GM19025 (cell line): Measurements from ENCODE around the gene RBFOX1.

Experiments used
- ATAC-seq: cut with Tn5 transposase; IDR thresholded peaks from one replicate; pipeline ENCODE4 v1.9.1; 2021; ENCODE audit warnings: mild to moderate bottlenecking, low read depth, moderate library complexity; ENCODE audit not compliant: unreplicated experiment

Gene RBFOX1

DNA sequence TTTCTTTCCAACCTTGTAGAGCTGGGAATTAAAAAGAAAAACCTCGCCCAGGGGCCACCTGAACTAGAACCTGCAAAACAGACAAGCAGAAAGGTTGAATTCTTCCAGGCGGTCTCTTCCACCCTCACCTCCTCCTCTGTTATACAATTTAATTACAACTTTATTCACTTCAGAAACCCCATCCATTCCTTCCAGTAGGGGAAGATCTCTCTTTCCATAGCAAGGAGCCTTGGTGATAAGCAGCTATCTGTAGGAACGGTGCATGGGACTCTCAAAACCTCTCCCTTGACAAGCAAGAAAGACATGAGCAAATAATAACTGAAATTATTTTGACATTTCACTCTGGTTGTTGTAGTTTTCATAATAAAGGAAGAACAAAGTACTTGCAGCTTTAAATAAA, 176.0 kb downstream of the RBFOX1 start:
- ATAC-seq: no peak

DNA sequence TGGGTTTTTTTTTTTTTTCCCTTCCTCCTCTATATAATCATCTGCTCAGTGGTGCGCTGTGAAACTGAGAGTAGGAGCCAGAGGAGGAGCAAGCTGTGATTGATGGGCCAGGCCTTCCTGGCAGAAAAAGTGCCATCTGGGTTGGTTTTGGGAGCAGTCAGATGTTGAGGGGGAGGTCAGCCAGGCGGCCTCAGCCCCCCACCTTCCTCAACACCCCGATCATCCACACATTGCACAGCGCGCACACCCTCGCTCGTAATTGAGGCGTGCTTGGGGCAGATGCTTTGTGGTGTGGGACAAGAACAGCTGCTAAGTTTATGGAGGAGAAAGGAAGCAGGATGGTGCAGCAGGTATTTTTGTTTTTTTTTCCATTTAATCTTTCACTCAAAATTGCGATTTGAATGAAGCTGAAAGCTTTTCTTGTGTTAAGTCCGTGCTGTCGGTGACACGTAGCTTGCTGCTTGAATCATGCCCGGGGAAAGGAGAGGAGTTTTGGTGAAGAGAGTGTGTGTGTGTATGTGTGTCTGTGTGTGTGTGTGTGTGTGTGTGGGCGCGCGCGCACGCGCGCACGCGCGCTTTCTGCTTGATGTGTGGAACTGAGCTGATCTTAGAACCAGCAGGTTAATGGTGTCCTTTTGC, 177.4 kb downstream of the RBFOX1 start:
- no peak for ATAC-seq

DNA sequence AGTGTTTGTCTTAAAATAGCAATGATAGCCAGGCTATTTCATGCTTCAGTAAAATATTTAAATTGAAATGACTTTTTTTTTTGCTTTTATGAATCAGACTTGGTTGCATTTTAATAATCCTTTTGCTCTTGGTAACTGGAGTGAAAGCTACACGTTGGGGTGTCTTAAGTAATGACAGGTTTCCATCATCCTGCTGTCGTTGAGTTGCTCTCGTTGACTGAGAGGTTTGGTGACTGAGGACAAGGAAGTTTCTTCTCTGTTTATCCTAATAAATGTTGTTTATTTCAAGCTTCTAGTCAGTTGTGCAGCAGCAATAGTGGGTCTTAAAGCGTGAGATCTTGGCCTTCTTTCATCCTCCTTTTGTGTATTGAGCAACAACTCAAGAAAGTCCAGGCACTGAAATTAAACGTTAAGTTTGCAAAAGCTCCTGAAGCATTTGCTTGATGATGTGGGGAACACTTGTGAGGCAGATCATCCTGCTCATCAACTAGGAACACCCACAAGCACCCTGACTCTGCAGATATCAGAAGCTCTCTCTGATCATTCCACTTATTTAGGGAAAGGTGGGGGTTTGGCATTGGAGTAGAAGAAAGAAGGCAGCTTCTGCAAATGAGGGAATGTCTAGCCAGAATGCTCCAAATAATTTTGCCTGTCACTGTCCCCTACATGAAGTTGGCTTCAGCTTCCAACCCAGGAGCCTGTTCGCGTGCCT, 179.1 kb downstream of the RBFOX1 start:
- no peak for ATAC-seq

DNA sequence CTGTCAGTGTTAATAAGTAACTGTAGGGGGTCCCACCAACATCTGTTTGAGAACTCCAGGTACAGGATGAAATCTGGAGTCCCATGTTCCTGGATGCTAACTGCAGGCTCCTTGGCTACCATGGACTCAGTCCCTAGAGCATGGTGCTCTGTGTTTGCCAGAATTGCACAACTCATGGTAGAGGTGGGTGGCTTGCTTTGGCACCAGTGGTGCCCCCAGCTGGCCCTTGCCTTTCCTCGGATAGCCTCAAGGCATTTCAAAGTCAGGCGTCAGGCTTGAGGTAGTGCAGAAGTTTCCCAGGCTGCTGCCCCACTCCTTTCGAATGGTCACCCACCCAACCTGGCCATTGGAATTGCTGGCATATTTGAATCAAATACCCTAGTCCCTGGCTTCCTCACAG, 179.9 kb downstream of the RBFOX1 start:
- ATAC-seq: no peak

DNA sequence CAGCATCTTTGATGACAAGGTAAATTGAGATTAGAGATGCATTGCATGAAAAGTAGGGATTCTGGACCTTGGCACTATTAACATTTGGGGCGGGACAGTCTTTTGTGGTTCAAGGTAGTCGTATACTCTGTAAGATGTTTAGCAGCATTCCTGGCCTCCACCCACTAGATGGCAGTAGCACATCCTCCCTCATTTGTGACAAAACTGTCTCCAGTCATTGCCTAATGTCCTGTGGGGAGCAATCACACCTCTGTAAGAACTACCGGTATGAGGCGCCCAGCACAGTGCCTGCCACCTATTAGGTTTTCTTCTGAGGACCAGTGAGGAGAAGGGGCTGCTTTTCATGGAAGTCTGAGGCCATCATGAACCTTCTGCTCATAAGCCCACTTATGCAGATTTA, 180.8 kb downstream of the RBFOX1 start:
- ATAC-seq: no peak

DNA sequence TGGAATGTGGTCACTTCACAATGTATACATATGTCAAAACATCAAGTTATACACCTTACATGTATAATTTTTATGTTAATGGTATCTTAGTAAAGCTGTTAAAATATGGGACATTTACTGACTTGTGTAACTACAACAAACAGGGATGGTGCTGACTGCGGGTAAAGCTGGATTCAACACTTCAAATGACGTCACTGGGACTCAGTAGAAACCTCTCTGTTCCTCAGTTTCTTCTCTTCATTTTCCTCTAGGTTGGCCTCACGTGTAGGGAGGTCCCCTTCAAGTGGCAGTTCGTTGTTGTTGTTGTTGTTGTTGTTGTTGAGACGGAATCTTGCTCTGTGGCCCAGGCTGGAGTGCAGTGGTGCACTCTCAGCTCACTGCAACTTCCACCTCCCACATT, 182.9 kb downstream of the RBFOX1 start:
- ATAC-seq: no peak

DNA sequence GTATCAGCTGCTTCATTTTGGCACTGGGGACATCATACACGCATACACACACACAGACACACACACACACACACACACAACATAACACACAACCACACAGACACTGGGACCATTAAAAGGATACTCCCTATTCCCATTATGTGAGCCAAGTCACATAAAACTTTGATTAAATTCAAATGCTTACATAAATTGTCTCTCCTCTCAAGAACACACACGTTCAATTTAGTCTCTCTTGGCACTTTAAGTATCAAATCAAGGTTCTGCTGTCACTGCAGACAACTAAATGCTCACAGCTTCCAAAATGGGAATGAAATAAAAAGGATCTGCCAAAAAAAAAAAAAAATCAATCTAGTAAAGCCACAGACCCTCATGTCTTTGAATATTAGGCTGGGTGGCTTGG, 184.9 kb downstream of the RBFOX1 start:
- no peak for ATAC-seq

DNA sequence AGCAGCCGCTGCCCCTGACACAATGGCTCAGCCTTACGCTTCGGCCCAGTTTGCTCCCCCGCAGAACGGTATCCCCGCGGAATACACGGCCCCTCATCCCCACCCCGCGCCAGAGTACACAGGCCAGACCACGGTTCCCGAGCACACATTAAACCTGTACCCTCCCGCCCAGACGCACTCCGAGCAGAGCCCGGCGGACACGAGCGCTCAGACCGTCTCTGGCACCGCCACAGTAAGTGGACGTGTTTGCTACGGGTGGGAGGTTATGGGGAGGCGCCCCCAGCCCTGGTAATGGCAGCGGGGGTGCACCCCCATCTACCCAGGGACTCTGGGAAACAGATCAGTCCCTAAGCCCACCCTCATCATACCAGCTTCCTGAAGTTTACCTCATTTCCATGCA, 185.5 kb downstream of the RBFOX1 start:
- no peak for ATAC-seq

DNA sequence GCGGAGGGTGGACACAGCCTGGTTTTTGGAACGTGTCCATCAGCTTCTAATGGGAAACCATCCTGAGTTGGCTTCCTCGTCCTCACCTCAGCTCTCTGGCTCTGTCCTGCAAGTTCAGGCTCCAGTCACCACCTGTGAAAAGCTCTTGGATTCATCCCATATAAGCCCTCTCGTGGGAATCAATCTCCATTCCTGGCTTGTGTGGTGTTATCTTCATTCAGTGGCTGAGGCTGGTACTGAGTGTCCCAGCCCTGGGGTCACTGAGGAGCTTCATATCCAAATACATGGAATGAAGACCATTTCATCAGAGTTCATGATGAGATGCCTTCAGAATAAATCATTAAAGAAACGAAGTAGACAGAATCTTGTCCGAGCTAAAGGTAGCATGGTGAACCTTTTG, 189.2 kb downstream of the RBFOX1 start:
- no peak for ATAC-seq

DNA sequence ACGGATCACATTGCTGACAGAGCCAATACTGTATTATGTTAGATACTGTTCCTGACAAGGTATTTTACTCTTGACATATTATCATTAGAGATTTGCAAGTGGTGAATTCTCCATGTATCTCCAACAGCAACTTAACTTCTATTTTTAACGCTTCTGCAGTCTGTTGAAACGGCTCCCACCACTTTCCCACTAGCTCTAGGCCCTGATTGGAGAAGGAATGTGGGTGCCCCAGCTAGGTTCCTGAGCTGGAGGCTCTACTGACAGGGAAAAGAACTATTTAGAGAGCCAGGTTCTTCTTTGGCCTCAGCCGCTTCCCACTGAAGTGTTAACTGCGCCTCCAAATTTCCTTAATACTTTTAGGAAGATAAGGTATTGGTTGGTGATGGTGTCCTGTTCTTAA, 191.8 kb downstream of the RBFOX1 start:
- no peak for ATAC-seq

DNA sequence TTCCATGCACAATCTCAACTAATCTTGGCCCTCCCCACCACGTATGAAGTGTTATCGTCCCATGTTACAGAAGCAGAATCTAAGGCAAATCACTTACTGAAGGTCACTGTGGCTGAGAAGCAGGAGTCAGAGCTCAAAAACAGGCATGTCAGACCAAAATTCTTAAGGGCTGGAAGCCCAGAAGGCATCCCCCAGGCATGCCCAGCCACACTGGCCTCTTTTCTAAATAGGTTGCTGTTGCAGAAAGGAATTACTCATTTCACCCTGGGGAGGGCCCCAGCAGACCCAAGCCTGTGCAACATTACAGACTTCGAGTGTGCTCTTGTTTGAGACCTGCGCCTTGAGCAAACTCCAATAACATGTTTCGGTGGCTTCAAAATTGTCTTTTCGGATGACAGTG, 194.1 kb downstream of the RBFOX1 start:
- no peak for ATAC-seq

DNA sequence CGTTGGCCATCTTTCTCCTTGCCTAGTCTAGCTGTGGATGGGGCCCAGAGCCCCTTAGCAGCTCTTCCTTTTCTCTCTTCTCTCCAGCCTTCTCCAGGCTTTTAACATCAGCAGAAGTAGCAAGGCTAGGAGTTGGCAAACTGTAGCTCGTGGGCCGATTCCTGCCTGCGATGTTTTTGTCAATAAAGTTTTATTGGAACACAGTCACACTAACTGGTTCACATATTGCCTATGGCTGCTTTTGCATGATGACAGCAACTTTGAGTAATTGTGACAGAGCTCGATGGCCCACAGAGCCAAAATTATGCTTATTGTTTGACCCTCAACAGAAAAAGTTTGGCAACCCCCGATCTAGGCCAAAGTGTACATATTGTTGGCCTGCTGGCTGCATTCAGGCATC, 199.9 kb downstream of the RBFOX1 start:
- ATAC-seq: no peak

DNA sequence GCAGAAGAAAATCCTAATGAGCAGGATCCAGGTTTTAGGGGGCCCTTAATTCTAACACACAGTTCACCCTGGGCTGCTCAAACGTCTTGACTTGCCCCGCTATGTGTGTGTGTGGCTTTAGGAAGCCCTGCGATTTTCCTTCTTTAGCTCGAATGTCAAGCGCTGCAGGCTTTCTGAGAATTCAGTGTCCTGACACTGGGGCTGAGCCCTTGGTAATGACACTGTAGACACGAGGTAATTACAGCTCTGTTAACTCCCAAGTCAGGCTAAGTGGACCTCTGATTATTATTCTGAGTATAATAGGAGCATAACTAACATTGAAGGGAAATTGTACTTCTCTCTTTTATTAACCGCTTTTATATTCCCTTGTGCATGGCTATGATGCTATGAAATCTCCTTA, 202.1 kb downstream of the RBFOX1 start:
- ATAC-seq: no peak

DNA sequence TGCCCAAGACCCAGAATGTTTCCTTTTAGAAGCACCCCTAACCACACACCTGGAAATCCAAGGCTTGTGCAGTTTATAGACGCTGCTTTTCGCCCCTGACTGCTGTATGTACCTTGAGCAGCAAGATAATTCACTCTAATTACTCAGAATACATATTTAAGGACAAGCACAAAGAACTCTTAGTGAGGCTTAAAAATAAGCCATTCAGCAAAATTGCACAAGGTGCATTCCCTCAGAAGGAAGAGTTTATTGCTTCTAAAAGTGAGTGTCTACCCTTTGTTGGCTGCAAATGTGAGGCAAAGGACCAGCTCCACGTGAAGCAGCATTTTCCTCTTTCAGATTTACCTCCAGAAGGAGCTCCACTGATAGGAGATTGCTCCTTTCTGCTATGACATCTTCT, 208.4 kb downstream of the RBFOX1 start:
- ATAC-seq: no peak

DNA sequence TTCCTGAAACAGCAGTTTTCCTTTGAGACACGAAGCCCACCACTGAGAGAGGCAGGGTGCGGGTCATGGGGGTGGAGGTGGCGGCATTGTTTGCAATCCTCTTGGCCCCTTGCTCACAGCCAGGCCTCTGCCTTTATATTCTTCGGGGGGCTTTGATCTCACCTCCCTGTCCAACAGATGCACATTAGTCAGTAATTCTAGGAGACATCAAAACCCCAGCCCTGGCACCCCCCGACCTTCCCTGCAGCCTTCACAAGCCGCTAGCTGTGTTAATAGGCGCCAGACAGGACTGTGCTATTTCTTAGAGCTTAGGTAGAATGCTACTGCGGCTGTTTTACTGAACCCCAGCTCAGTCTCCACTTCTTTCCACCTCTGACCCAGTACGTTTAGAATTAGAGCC, 212.6 kb downstream of the RBFOX1 start:
- no peak for ATAC-seq

DNA sequence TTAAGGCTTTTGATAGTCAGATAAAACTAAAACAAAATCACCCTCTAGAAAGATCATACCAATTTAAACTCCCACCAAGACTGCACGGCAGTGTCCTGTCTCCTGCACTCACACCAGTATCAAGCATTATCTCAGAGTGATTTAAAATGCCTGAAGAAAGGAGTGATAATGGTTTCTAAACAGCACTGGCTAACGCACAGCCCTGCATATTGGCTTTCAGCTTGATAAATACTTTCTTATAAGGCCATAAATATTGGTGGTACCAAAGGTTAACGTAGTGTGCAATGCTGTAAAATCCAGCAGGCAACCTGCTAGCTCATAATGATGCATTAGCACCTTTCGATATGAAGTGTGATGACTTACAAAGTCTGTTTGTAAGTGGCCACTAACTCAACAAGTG, 214.3 kb downstream of the RBFOX1 start:
- no peak for ATAC-seq

DNA sequence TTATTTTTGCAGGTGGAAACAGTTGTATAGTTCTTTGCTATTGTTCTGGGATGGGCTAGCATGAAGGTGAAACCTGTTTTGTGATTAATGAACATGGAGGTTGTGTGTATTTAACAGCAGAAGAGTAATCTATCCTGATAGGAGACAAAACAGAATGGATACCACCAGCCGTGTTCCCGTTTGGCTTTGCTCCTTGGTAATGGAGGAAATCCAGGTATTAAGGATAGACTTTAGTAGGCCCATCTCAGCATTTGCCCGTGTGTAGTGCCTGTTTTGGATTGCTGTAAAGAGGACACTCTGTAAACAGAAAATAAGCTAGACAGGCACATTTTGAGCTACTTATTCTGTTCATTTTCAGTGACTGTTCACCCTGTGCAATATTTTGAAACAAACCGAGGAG, 215.1 kb downstream of the RBFOX1 start:
- no peak for ATAC-seq

DNA sequence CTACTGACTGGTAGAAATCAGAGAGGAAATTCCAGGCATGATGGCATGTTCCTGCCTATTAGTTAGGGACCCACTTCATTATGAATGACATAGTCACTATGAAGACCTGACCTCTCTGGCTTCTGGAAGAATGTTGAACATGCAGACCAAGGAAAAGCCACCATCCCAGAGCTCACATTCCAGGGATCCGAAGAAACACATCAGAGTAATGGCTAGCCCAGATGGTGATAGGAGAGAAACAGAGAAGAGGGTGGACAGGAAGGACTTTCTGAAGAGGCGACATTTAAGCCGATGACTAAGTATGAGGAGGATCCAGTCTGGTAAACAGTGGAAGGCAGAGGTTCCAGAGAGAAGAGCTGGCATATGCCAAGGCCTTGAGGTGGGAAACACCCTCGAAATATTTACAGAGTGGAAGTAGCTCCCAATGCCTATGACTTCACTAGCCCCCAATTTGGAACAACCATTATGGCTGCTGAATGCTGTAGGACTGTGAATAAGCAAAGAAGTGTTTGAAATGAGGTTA, 216.2 kb downstream of the RBFOX1 start:
- ATAC-seq: no peak

DNA sequence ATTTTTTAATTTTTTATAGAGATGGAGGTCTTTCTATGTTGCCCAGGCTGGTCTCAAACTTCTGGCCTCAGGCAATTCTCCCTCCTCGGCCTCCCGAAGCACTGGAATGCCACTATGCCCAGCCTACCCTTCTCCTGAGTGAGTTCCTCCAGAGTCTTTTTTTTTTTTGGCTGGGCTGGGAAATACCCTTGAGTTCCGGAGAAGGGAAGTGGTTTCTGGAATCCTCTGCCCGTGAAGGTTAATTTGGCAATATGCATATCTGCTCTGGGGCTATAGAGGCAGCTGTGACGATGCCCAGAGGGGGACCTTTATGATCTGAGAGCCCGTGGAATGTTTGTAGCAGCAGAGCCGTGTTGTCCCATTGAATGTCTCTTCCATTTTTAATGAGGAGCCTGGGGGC, 217.5 kb downstream of the RBFOX1 start:
- ATAC-seq: no peak

DNA sequence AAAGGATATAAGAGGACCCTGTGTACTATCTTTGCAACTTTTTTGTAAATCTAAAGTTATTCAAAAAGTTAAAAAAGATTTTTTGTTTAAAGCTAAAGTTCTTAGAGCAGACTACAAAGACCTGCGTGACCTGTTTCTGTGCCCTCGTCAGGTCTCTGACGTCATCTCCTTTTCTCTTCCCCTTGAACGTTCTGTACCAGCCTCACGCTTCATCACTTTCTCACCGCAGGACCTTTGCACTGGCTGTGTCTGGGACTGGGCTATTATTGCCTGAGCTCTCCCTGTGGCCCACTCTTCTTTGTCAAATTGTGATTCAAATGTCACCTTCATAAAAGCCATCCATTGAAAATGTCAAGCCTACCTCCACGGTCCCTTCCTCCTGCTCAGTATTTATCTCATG, 222.8 kb downstream of the RBFOX1 start:
- no peak for ATAC-seq

DNA sequence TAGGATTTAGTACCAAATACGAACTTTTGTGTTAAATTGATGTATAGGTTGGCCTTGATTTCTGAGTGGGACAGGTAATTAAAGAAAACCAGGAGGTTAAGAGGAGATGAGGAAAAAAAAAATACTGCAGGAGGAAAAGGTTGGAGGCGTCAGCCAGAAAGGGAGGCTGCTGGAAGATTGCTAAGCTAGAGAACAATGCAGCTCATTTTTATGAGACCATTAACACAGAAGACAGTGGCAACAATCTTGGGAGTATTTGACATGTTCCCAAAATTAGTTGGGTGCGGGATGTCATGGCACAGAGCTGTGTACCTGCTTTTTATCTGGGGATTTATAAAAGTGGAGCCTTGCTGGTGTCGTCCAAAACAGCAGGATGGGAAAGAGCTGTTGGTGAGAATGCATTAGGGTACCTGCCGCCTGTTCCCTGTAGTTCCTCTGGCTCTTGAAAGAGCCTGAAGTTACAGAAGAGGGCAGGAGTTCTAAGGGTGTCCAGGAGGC, 229.3 kb downstream of the RBFOX1 start:
- no peak for ATAC-seq

DNA sequence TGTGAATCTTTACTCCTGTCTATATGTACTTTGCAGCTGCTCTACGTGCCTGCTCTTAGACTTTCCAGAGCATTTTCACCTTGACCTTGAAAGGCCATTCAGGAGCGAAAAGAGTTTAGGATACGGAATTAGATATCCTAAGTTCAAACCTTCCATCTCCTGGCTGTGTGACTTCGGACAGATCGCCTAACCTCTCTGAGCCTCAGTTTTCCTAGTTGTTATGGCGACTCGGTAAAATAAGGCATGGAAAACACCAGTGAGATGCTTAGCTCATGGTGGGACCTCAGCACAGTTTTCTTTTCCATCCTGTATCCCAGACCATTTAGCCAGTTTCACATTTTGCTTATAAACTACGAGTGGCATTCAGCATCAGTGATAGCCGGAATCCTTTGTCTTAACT, 233.7 kb downstream of the RBFOX1 start:
- no peak for ATAC-seq
